GM18526 (cell line): Measurements from ENCODE around the gene TEX47.

Experiments
- POLR2A ChIP-seq: IDR thresholded peaks from 3 replicates; pipeline ENCODE4 v1.6.1; 2011; ENCODE audit not compliant: insufficient read length; ENCODE audit errors: extremely low read depth

The TEX47 gene

DNA sequence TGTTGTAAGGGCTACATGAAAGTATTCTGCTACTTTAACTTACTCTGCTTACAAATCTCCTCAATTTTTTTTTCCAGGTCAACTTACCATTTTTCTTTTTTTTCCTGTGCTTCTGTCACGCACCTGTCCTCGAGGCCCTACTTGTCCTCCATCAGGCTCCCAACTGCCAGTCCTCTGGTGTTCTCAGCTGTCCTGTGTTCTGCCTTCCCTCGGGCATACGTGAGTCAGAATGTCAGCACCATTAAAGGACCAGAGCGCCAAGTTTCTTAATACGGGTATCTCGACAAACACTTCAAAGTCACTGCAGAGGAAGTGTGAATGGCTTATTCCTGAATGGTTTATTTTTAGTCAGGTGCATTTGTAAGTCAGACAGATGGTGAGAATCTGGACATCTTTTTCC lies at the start of gene TEX47:
TSS of gene TEX47 (minus strand) at position 185 of the 400 bp plus-strand sequence. CDS start 795 bp downstream, outside the sequence.
- TF ChIP-seq POLR2A = no peak

DNA sequence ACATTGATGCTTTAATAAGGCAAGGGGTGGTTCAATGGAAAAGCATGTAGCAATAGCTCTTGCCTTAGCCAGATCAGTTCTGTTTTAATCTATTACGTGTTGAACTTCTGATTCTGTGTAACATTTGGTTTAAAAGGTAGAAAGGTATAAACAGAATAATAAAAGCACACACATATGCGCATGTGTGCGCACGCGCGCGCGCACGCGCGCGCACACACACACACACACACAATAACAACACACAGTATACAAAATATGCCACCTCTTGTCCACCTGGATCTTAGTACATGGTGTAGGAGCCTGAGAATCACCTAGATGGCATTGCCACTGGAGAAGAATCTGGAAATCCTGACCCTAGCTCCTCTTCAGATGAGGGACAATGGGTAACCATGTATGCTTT lies 49.6 kb upstream of the TEX47 start:
- no peak for TF ChIP-seq POLR2A

DNA sequence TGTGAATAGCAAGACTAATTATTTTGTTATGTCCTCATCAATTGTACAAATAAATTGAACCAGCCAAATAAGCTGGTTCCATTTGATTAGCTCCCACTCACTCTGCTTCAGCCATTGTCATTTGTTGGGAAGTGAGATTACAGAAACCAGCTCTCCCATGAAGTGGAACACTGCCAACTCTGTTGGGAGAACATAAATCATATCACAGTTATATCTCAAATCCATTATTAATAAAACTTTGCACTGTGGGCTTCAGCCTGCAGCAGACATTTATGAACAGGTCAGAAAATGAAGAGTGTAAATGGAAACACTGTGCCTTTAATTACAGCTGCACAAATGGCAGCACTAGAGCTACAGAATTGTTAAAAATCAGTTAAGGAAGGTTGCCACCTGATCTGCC lies 46.7 kb upstream of the TEX47 start:
- no peak for TF ChIP-seq POLR2A

DNA sequence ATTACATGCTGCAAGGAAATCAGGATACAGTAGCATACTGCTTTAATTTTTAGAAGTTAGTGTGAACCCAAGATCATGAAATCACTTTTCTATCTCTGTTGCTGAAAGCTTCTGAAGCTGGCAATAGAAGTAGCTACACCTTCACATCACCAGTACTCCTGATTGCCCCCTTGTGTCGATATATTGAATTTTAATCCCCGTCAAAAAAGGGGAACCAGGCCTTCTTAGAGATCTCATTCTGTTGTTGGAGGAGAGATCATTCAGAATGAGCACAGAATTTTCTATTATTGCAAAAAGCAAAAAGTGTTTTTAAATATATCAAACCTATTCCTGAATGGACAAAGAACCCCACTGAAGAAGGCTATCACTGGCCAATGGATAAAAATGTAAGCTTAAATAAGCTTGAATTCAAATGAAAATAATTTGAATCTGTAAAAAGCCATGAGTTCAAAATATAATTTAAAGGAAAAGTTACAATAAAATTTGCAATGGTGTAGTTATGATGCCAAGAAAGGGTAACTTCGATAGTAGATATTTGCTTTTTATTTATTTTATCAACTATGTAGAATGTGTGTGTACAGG lies 39.7 kb upstream of the TEX47 start:
- no peak for TF ChIP-seq POLR2A

DNA sequence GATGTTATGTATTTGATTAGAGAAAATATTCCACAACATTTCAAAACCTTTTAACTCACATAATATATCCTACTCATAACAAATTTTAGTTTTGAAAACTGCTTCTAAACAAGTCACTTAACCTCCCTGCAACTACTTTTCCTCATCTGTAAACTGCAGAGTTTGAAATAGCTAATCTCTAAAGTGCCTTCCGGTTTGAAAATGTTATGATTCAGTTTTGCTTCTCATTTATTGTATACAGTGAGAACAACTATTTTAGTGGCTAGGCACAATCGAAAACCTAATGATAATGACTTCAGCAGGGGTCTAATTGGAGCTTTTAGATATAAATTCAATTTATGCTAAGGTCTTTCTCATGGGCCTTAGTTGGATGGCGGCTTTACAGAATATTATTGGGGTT lies 30.7 kb upstream of the TEX47 start:
- TF ChIP-seq POLR2A = no peak

DNA sequence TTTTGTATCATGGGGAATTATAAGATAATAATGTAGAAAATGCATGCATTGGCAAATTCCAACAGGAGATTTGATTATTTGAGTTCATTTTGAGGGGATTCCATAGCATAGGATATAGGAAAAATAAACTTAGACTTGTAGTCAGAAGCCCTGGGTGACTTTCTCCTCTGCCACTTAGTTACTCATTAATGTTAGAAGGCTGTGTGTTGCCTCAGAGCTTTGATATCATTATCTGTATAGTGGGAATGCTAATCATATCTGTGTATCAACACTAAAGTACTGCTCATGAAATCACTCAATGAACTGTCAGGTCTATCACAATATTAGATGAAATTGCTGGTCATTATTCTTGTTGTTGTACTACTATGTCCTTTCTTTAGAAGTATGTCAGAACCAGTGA lies 23.0 kb upstream of the TEX47 start:
- no peak for TF ChIP-seq POLR2A

DNA sequence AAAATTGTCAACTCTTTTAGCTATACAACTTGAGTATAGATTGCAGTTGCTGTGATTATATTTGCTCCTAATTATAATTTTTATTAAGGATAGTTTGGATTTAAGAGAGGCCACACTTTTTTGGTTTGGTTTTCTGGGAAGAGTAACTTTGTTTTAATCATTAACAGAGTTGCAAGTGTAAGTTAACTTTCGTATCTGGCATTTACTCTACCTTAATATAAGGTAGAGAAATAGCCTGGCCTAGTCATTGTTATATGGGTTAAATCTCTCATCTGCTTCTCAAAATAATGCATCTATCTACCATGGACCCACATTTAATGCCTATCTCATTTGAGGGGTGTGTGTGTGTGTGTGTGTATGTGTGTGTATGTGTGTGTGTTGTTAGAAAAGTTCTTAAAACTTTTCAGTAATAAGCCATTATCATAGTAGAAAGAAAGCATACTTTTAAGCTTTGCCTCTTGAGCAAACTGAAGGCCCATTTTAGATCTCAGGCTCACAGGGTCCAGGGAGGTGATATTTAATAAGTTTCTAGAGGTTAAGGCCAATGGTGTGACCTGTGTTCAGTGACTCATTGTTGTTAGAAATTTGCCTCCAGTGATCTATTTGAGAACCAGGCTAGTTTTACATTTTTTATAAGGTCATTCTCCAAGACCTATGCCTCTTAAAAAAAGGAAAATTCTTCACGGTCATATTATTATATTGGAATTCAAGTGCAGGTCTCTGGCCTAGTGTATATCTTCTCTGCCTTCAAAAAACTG lies 10.9 kb upstream of the TEX47 start:
- TF ChIP-seq POLR2A = no peak

DNA sequence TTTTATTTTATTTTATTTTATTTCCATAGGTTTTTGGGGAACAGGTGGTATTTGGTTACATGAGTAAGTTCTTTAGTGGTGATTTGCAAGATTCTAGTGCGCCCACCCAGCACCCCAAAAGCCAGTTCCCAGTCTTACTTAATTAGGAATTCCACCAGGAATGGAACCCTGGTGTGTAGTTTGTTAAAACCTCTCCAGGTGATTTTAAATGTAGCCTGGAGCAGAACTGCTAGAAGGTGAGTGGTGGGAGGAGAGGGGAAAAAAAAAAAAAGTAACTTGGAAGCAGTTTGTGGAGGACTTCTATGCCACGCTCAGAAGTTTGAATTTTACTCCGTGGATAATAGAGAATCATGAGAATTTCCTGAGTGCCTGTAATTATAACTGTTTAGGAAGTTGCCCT lies 5.5 kb upstream of the TEX47 start:
- no peak for TF ChIP-seq POLR2A

DNA sequence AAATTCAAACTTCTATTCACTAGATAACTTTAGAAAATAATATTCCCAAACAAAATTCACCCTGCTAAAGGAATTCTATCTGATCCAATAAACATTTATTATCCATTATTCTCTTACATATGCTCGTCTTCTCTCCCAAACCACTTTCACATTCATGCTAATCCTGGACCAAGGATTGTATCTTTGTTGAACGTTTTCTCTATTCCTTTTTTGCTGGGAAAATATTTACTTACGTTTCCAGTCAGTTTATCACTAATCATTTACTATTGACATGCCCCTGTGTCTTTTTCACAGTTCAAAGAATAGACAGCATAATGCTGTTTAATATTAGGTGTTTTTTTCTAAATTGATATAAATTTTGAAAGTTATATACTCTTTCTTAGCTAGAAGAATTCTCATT lies 3.2 kb downstream of the TEX47 start:
- TF ChIP-seq POLR2A = no peak

DNA sequence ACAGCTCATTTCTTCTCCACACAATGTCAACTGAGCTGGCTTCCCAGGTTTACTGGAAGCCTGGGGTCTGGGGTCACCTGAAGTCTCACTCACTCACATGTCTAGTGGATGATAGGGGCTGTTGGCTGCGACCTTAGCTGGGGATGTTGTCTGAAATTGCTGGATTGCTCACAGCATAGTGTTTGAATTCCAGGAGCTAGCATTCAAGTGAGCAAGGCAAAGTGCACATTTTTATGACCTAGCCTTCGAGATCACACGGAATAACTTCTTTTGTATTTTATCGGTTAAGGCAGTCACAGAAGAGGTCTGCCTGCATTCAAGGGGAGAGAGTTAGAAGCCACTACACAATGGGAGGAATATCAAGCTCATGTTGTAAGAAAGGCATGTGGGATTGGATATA lies 3.6 kb downstream of the TEX47 start:
- no peak for TF ChIP-seq POLR2A

DNA sequence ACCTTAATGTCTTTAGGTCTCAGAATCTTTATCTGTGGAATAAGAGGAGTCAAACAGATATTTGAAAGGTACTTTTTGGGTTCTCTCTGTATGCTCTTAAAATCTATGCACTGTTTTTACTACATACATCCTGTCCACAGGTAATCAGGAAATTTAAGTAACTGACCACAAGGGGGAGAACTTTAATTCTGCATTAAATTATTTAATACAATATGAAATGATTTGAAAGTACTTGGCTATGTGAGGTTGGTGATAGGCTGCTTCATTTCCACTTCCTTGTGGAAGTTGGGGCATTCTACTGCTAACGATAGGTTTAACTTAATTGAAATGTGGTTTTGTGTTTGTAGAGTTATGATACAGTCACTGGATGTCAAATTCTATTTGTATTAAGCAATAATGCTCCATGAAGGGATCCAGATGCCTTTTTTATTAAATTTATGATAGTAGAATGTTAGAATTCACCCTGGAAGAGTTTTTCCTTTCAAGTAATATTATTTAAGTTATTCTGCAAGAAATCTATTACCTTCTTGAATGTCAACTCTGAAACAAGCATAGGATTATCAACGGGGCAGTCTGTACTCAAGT lies 6.0 kb downstream of the TEX47 start:
- TF ChIP-seq POLR2A = no peak

DNA sequence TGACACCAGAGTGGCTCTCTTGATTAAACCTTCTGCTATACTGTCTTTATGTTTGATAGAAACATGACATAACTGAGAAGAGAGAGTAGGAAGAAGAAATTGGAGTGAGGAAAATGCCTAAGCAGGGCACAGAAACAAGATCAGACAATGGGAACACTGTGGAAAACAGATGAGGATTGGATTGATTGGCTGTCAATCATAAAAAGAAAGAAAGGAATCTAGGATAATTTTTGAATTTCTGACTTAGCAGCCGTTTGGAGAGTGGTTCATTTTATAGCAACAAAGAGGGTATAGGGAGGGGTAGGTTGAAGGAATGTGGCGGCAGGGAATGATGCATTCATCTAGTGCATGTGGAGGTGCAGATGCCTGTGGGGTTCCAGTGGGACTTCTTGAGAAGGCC lies 7.8 kb downstream of the TEX47 start:
- TF ChIP-seq POLR2A = no peak

DNA sequence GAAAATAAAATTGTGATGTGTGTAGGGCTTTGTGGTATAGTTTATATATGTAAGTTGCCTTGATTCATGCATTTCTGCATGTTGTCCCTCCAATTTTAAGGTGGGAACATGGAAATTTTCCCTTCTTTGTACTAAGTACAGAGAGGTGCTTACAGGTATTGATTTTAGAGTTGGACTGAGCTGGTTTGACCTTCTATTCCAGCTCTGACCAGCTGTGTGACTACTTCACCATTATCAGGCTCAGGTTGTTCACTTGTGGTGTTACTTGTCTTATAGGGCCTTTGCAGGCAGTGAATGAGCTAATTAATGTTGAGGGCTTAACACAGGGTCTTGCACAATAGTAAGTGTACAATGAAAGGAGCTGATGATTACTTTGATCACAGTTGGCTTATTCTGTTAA lies 19.7 kb downstream of the TEX47 start:
- TF ChIP-seq POLR2A = no peak

DNA sequence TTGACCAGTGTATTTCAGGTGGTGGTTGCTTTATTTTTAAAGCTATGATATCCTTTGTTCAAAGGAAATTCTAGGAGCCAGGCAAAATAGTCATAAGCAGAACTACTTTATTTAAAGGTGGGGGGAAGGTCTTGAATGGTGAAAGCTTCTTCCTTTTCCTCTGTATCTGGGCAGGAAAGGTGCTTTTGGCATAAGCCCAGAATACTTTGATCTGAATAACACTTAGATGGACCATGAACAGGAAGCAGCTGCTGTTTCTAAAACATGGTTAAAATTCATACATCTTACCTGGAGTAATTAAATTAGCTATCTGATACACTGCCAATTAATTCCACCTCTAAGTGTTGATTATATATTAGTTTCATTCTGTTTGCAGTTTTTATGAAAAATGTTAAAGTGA lies 22.8 kb downstream of the TEX47 start:
- no peak for TF ChIP-seq POLR2A

DNA sequence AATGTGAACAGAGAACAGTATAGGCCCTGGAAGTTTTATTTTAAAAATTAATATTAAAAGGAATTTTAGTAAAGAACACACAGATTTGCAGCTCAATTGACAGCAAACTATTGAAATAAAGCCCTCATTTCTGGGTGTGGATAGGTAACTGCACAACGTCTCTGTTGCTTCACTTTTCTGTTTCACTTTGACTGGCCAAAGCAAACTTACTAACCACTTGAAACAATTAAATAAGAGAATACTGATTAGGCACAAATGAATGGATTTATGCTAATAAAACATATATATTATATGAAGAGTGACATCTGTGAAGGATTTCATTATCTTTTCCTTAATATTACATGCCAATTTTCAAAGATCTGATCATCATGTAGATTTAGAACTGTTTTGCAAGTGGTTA lies 24.1 kb downstream of the TEX47 start:
- TF ChIP-seq POLR2A = no peak

DNA sequence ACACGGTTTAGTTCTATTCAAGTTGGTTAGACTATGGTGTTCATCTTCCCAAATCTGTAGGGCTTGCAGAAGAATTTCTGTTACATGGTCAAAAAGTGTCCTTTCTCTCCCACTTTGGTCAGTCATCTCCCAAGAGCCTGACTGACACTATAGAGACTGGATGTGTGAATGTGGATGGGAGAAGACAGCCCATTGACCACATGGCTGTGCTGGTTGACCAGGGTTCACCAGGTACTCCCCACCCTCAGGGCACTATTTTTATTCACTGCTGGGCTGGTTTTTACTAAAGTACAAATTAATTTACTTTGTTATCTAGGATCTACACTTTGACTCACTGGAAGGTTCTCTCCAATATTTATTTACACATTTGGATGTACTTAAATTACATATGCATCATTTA lies 33.8 kb downstream of the TEX47 start:
- no peak for TF ChIP-seq POLR2A

DNA sequence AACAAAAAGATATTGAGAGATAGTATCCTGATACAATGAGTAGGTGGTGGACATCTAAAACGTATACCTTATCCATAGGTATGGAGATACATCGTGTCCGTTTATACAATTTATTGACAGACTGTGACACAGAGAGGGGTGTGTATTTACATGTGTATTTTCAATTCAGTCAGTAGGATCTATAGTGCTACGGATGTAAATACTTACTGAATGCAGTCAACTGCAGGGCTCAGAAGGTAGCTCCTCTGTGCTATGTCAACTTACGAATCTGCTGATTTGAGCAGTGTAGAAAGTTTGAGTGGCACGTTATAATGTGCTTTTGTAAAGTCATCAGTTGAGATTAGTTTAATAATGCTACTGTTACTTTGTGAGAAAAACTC lies 35.4 kb downstream of the TEX47 start:
- no peak for TF ChIP-seq POLR2A
